Activated CD4-positive, CD25-positive, alpha-beta regulatory T cell treated with anti-CD3 and anti-CD28 coated beads, Interleukin-2, amount 50 U/mL, for 16 hours (primary cell): ENCODE data around the gene SSBP2.
"Not testable (repeated sequence)": the region's sequence is repeated elsewhere in the genome, so short reads cannot be mapped to it uniquely, and the experiment has no call there.

Source experiments
- DNase-seq: peaks from one replicate; pipeline ENCODE4 v3.0.0-alpha.2; 2020; ENCODE audit warnings: low read depth, low spot score

SSBP2 gene

DNA sequence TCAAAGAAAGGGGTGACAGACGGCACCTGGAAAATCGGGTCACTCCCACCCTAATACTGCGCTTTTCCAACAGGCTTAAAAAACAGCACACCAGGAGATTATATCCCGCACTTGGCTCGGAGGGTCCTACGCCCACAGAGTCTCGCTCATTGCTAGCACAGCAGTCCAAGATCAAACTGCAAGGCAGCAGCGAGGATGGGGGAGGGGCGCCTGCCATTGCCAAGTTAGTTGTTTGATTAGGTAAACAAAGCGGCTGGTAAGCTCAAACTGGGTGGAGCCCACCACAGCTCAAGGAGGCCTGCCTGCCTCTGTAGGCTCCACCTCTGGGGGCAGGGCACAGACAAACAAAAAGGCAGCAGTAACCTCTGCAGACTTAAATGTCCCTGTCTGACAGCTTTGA is 158.8 kb downstream of the SSBP2 start:
- DNase-seq: not testable (repeated sequence)

DNA sequence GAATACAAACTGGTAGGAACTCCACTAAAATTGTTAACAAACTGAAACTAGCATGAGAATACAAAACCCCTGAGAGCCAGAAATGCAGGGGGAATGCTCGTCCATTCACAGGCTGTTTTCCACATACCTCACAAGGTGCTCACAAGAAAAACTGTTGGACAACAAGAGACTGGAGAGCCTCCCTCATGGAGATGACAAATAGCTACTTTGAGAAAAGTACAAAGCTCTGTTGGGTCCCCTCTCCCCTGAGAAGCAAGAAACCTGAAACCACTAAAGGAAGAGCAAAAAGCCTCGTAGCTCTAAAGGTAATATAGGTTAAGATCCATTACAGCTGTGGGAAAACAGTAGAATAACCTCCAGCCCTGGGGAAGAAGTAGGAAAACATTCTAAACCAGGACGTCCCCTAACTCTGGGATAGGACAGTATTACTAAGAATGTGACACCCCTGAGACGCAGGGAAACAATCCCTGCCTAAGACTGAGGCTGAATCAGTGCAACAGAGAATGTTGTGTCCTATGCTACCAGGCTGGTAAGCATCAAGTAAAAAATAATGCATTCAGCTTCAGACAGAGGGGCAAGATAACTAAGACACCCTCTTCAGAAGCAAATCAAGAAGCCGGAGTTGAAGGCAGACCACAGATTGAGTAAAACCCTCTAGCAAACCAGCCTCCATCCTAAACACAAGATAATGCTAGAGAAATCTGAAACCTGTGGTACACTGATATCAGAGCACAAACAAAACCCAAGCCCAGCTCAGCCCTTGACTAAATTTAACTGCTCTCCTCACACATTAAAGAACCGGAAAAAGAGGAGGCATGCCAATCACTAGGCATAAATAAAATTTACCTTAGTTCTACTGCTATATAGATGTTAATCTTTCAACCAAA is 160.2 kb downstream of the SSBP2 start:
- DNase-seq: no peak

DNA sequence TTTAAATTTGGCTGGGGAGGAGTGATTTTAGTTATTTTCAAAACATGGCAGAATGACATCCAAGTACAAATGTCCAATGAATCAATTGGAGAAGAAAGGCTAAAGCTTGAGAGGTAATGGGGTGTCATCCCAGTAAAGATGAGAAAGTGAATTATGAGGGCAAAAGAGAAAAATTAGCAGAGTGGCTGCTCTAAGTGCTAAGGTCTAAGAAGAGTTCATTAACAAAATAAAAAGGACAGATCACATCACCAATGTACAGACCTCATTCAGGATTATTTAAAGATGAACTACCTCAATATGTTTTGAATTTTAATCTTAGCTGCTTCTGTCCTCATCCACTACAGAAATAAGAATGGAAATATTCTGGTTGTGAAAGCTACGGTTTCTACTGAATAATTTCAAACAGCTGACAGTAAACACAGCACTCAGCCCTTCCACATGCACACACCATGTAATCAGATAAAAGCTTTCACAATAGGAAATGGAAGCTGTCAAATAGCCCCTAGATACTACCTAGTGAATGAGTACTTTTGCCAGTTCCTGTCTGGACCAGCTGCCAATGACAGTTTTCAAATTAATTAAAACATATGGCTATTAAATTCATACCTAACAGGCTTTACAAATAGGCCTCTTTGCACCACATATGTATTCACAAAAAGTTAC is 171.5 kb downstream of the SSBP2 start:
- no peak for DNase-seq

DNA sequence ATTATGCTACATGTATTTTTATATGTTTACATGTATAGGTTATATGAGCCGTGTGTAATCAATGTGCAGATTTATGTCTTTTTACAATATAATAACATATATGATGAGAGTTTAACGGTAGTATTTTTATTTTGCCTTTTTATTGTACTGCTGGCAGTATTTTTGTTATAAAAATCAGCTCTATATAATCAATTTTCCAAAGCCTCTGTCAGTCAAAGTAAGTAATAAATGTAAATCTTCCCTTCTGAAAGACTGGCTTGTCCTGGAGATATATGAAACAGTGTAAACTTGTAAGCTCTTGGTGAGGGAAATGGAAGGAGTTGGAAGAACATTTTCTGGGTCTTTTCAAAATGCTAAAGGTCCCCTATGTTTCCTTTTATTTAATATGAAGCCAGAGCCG is 173.8 kb downstream of the SSBP2 start:
- no peak for DNase-seq

DNA sequence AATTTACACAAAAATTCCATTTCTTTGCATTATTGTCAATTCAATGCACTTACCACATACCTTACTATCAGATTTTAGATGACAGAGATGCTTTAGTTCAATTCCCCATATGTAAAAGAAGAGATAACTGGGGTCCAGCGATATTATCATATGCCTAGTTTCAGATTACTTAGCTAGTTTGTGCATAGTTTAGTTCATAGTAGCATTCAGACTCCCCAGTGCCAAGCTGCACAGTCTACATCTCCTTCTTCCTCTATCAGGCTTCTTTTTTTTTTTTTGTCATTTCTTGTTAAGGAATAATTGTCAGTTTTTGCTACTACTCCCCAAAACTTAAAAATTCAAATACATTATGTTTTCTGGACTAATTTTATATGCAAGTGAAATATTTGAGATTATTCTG is 175.0 kb downstream of the SSBP2 start:
- no peak for DNase-seq

DNA sequence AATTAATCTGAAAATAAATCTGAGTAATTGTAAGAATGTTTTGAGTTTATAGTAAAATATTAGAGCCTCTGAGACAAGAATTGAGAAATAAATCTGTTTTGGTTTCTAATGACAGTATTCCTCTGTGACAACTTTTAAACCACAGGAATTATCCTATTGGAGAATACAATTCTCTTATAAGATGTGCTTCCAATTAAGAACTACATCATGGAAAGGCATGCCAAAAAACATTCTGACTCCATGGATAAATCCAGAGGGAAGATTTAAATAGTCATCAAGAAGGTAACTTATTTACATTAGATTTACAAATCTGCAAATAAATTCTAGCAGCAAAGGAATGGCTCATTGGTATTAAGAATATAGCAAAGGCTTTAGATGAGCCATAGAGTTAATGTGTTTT is 178.7 kb downstream of the SSBP2 start:
- no peak for DNase-seq

DNA sequence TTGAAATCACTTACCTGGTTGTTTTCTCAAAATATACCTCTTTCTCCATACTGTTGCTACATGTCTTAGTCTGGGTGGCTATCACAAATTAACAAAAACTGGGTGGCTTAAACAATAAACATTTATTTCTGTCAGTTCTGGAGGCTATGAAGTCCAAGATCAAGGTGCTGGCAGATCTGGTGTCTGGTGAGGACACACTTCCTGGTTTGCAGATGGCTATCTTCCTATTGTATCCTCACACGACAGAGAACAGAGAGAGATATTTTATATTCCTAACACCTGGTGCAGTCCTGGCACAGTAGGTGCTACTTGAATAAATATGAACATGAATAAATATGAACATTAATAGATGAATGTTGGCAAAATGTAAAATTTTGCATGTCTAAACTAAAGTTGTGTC is 192.7 kb downstream of the SSBP2 start:
- DNase-seq: no peak

DNA sequence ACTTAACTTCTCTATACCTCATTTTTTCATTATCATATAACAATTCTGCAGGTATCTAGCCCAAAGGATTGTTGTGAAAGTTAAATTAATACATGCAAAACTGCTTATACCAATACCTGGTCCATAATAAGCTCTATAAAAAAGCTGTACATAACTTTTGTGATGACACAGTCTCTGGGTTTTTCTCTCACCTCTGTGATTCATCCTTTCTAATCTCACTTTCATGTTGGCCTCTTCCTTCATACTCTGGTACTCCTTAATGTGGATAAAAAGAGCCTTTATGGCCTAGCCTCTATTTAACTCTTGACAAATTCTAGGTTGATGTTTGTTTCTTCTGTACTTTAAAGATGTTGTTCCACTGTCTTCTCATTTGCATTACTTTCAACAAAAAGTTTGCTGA is 194.1 kb downstream of the SSBP2 start:
- no peak for DNase-seq

DNA sequence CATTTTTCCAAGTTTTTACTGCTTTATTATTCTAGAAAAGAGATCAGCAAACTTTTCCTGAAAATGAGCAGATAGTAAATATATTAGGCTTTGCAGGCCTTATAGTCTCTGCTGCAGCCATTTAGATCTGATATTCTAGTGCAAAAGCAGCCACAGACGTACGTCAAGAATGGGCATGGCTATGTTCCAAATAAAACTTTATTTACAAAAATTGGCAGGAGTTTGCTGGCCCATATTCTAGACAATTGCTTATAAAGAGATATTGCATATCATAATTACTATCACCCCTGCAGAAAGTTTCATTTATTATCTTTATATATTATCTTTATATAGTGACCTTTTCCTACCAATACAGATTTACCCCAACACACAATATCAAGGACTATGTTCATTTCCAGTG is 195.0 kb downstream of the SSBP2 start:
- DNase-seq: no peak

DNA sequence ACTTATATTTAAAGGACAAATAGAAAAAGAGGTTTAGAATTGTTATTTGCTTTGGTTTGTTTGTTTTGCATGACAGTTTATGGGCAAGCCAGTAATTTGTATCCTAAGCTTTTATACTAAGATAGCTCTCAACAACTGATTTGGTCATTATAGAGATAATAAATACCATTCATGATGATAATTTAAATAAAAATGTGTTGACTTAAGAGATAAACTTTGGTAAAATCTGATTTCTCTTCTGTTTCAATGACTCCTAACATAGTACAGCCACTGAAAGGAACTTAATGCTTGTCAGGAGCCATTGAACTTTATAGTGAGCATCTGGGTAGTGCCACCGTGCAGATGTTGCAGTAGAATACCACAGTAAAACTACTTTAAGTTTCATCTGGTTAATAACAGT is 196.2 kb downstream of the SSBP2 start:
- DNase-seq: no peak

DNA sequence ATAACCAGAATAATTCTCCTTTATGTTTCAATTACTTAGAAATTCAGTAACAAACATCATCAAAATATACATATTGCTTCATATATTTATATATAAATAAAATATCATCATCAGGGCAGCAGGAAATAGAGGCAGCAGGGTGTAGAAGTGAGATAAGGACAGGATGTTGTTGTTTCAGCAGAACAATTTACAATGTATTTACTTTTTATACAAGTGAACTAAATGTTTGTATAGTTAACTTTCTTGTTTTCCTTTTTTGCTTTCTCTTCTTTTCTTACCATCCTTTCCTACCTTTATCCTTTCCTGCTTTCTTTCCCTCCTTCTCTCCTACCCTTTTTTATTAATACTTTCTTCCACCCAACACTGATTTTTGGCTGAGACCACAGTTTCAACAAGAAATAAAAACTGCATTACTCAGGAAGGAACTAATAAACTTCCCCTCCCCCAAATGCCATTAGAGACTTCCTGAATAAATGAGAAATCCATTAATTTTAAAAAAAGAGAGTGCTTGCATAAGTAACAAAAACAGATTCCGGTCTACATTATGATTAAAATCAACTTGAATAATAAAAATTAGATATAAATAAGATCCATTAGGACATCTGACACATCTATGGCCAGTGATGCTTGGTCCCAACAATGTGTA is 197.2 kb downstream of the SSBP2 start:
- DNase-seq: no peak

DNA sequence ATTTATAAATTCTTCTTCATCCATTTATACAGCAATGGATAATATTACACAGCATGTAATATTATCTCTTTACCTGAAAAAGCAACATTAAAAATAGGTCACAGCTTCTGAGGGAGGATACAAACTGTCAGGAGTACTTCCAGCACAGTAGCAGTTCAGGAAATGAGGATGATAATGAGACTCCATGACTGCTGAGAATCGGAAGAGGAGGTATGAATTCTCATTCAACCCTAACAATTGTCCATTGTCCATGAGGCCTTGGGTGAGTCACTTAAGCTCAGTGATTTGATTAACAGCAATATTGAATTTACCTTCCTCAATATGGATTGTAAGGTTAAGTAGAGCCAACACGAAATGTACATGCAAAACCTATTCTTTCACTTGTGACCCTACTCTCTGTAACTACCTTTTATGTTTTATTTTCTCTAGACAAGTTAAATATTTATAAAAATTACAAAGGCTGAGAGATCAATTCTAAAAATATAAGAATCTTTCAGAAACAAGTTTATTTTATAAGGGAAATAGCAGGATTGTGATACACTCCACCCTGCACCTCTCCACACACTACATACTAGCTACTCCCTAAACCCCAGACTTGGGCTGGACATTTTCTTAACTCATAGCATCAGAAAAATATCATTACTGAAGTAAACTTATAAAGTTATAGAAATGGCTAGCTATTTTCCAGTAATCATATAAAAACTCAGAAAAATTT is 197.9 kb downstream of the SSBP2 start:
- no peak for DNase-seq

DNA sequence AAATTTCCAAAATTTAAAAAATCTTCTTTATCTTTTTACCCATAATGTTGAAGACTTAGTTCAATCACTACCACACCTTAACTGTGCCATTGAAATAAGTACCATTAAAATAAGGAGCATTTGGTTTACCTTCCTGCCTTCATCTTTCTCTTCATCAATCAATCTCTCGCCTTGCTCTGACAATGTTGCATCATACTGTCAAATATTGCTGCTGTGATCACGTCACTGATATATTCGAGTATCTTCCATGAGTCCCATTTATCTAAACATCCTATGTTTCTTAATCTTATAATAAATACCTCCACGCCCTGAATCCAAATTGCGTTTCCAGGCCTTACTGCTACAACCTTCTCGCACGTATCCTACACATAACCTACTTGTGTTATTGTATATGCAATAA is 201.8 kb downstream of the SSBP2 start:
- DNase-seq: no peak

DNA sequence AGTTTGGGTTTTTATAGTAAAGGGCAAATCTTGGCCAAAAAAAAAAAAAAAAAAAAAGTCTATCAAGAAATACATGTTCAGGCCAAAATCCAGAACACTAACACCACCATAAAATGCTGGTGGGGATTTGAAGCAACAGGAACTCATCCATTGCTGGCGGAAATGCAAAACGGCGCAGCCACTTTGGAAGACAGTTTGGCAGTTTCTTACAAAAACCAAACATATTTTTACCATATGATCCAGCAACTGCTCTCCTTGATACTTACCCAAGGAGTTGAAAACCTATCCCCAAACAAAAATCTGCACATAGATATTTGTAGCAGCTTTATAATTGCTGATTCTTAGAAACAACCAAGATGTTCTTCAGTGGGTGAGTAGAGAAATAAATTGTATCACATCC is 203.9 kb downstream of the SSBP2 start:
- no peak for DNase-seq

DNA sequence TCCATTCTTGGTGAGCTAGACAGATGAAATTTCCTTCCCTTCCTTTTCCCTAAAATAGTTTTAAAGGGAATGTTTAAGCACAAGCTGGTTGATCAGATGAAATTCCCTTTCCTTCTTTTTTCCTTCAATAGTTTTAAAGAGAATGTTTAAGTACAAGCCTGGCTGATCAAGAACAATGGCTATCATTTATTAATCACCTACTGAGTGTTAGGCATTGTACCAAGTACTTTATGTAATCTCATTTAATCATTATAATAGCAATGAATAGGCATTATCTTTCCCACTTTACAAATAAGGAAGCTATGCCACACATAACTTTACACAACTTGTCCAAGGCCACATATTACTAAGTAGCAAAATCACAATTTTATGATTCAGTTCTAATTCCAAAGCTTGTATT is 205.0 kb downstream of the SSBP2 start:
- DNase-seq: no peak

DNA sequence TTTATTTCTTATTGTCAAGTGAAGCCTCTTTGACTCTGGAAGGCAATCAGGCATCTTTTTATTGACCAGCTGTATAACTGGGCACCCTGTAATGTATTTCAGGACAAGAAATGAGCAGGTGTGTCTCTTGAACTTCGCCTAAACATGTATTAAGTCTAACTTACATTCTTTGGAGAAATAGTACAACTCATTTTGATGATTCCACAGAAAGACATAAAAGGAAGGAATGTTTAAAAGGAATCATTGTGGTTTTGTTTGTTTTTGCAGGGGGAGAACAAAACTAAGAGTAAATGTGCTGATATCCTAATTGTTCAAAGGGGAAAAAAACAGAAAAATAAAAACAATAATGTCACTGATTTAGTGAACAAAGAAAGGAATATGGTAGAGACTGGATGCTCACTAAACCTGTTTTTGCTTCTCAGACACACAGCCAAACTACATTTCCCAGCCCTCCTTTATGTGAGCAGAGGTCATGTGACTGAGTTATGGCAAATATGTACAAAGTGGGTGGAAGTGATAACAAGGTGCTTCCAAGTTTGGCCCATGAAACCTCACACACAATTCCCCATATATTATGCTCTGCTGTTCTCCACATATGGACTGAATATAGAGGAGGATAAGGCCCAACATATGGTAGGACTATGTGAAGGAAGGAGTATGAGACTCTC is 206.4 kb downstream of the SSBP2 start:
- no peak for DNase-seq

DNA sequence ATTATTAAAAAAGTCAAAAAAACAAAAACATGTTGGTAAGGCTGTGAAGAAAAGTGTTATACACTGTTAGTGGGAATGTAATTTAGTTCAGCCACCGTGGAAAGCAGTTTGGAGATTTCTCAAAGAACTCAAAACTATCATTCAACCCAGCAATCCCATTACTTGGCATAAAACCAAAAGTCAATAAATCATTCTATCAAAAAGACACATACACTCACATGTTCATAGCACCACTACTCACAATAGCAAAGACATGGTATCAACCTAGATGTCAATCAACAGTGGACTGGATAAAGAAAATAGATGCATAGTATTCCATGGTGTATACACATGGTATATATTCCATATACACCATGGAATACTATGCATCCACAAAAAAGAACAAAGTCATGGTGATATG is 208.7 kb downstream of the SSBP2 start:
- DNase-seq: no peak

DNA sequence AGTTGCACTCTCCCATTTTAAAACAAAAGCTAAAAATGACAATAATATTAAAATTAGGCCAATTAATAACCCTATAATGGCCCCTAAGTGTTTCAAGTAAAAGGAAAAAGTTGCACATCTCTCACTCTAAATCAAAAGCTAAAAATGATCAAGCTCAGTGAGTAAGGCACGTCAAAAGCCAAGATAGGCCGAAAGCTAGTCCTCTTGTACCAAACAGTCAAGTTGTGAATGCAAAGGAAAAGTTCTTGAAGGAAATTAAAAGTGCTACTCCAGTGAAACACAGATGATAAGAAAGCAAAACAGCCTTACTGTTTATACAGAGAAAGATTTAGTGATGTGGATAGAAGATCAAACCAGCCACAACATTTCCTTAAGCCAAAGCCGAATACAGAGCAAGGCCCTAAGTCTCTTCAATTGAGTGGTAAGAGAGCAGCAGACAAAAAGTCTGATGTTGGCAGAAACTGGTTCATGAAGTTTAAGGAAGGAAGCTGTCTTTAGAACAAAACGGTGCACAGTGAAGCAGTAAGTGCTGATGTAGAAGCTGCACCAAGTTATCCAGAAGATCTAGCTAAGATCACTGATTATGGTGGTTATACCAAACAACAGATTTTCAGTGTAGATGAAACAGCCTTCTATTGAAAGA is 212.9 kb downstream of the SSBP2 start:
- DNase-seq: no peak

DNA sequence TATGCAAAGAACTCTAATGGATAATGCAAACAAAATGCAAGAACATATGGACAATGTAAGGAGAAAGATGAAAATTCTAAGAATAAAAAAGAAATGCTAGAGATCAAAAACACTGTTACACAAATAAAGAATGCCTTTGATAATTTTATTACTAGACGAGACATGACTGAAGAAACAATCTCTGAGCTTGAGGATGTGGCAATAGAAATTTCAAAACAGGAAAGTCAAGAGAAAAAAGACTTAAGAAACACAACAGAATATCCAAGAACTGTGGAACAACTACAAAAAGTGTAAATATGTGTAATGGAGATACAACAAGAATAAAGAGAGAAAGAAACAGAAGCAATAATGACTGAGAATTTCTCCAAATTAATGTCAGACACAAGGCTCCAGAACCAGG is 216.5 kb downstream of the SSBP2 start:
- no peak for DNase-seq

DNA sequence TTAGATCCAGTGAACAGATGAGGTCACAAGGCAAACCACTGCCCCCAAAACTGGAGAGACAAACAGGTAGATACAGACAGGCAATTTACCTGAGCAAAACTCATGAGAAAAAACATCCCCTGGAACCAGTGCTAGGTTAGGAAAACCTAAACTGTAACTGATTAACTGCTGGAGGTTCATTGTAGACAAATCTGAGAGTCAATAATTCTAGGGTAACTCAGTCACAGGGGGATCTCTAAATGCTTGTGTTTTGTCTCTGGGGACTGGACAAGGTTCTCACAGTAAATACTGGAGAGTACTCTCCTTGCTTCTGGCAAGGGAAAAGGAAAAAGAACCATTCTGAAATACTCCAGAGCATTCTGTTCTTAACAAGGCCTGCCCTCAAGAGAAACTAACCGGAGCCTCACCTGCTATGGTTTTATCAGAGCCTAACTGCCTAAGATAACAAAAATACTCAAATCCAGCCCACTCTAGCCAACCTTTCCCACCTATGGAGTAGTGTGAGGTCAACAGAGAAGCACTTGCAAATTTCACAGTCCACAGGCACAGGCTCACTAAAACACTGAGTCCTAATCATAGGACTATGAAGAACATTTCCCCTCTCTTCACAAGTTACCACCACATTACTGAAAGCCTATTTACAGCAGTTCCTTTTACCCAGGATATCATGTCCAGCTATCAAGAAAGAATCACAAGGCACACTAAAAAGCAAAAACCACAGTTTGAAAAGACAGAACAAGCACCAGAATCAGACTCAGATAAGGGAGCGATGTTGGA is 217.1 kb downstream of the SSBP2 start:
- DNase-seq: no peak
